ENCODE measurements around the gene PARS2.

Gene PARS2

DNA sequence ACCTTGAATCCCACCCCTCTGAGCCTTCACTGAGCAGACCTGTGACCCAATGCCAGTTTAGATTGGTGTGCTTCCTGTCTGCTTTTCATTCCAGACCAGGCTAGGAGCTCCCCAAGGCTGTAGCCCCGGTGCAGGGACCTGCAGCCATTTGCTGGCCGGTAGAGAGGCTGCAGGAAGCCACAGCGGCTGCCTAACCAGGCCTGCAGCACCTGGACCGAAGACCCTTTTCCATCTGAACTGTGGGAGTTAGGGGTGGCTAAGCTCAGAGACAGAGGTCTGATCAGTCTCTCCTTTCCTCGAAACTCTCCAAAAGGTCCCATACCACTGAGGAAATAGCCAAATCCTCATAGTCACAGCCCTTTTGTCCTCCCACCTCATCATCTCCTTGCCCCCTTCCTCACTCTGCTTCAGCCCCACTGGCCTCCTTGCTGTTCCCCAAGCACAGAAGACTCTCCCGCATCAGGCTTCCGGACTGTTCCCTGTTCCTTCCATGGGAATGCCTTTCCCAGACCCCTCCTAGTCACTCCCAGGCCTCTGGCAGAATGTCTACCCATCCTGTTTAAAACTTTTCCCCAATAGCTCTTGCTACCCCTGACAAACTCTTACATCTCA is 49.3 kb downstream of the PARS2 start:
- H3K4me3 ChIP-seq (ENCODE audit: low read depth, low read length): no peak overlapping the region

DNA sequence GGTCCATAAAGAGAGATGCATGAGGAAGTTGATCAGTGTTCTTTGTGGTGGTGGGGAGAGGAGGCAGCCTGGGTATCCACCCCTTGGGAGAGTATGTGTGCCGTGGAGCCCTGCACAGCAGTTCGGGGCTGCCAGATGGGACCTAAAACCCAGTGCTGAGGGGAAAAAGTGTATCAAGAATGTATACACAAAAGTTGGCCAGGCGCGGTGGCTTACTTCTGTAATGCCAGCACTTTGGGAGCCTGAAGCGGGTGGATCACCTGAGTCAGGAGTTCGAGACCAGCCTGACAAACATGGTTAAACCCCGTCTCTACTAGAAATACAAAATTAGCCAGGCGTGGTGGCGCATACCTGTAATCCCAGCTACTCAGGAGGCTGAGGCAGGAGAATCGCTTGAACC is 52.8 kb downstream of the PARS2 start:
- TF ChIP-seq CTCF (IDR thresholded peaks at IDR 0.05; ENCODE audit: borderline replicate concordance, insufficient read depth, low read depth, low read length): no peak

More for the DNA sequence above, 49.3 kb downstream of the PARS2 start:
- no peak for TF ChIP-seq CTCF (IDR thresholded peaks at IDR 0.05; ENCODE audit: borderline replicate concordance, insufficient read depth, low read depth, low read length)

GRCh38 chr1:54710841-54711240 is 53.5 kb downstream of the PARS2 start:
- no peak overlapping the region for H3K4me3 ChIP-seq (ENCODE audit: low read depth, low read length)
- no peak for TF ChIP-seq CTCF (IDR thresholded peaks at IDR 0.05; ENCODE audit: borderline replicate concordance, insufficient read depth, low read depth, low read length)

More for the DNA sequence above, 52.8 kb downstream of the PARS2 start:
- H3K4me3 ChIP-seq (ENCODE audit: low read depth, low read length): no peak overlapping the region

DNA sequence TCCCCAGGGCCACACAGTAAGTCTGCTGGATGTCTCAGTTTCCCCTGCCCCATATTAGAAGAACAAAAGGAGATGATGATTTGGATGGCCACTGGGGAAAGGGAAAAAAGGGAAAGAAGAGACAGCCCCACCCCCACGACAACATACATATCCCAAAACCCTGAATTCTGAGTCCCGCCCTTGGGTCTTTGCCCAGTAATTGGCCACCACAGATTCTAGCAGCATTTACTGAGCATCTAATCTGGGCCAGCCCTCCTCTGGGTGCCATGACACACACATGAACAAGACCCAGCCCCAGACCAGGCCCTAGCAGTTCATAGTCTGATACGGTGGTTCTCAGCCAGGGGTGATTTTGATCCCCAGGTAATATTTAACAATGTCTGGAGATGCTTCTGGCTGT is 53.9 kb downstream of the PARS2 start:
- H3K4me3 ChIP-seq (ENCODE audit: low read depth, low read length): no peak overlapping the region
- no peak for TF ChIP-seq CTCF (IDR thresholded peaks at IDR 0.05; ENCODE audit: borderline replicate concordance, insufficient read depth, low read depth, low read length)

GRCh38 chr1:54709547-54710292 is 54.6 kb downstream of the PARS2 start:
- TF ChIP-seq CTCF (IDR thresholded peaks at IDR 0.05; ENCODE audit: borderline replicate concordance, insufficient read depth, low read depth, low read length): no peak
- H3K4me3 ChIP-seq (ENCODE audit: low read depth, low read length): no peak overlapping the region

- H3K4me3 ChIP-seq (ENCODE audit: low read depth, low read length): no peak overlapping the region
- TF ChIP-seq CTCF (IDR thresholded peaks at IDR 0.05; ENCODE audit: borderline replicate concordance, insufficient read depth, low read depth, low read length): no peak
Measured at GRCh38 chr1:54708385-54708784, 55.9 kb downstream of the PARS2 start.

Data from GM12875 (cell line).